Keratinocyte (primary cell): ENCODE data around the gene FBXO34. TPM values are rescaled to one million over a fixed set of nuclear protein-coding genes. Genes with fewer than 3 reads are reported as not detected.

ENCODE experiments used
- DNase-seq: peaks from one replicate; pipeline ENCODE4 v3.0.0-alpha.2; 2011; ENCODE audit warnings: low read depth, missing footprints, low spot score
- FAIRE-seq: peaks from 2 replicates; lab custom pipeline; 2011; peaks lifted over from hg19 to GRCh38; lab: Jason Lieb, UNC
- H2AFZ ChIP-seq: 2 replicates; pipeline ENCODE4 v1.6.0; 2012; ENCODE audit warnings: low read length, control low read depth, inconsistent platforms; ENCODE audit not compliant: control insufficient read depth
- H3K27ac ChIP-seq: 2 replicates; pipeline ENCODE4 v1.5.1; 2011; ENCODE audit warnings: low read length; ENCODE audit not compliant: control insufficient read depth, insufficient read depth
- H3K27me3 ChIP-seq: 3 replicates; pipeline ENCODE4 v1.6.0; 2011; ENCODE audit warnings: low read length; ENCODE audit not compliant: control insufficient read depth, insufficient read depth; ENCODE audit errors: extremely low read depth
- H3K36me3 ChIP-seq, 2 experiments: 2 replicates in 1 of 2; 3 replicates in 1 of 2; pipeline ENCODE4 v1.5.1; 2011; ENCODE audit warnings: low read length in 2 of 2, mild to moderate bottlenecking in 1 of 2; ENCODE audit not compliant: control insufficient read depth in 2 of 2, insufficient read depth in 2 of 2; ENCODE audit errors: extremely low read depth in 1 of 2
- H3K4me1 ChIP-seq: 3 replicates; pipeline ENCODE4 v1.5.1; 2011; ENCODE audit warnings: low read length; ENCODE audit not compliant: control insufficient read depth, insufficient read depth; ENCODE audit errors: extremely low read depth
- H3K4me2 ChIP-seq: 3 replicates; pipeline ENCODE4 v1.6.0; 2011; ENCODE audit warnings: low read depth, low read length; ENCODE audit not compliant: control insufficient read depth, insufficient read depth; ENCODE audit errors: extremely low read depth
- H3K4me3 ChIP-seq, 3 experiments: fragments of 200-600 bp in 1 of 3; sonication (generic) in 1 of 3; 2 replicates in 2 of 3; 3 replicates in 1 of 3; pipeline ENCODE4 v1.5.1; 2011 to 2016; ENCODE audit warnings: low read length in 3 of 3, mild to moderate bottlenecking in 3 of 3, control low read depth in 2 of 3, inconsistent platforms in 1 of 3, low read depth in 1 of 3, mixed read lengths in 1 of 3, mixed run types in 1 of 3, moderate library complexity in 1 of 3; ENCODE audit not compliant: control insufficient read depth in 2 of 3, insufficient read depth in 2 of 3; ENCODE audit errors: extremely low read depth in 1 of 3
- H3K79me2 ChIP-seq: 2 replicates; pipeline ENCODE4 v1.6.0; 2012; ENCODE audit warnings: low read length; ENCODE audit not compliant: control insufficient read depth, insufficient read depth
- H3K9ac ChIP-seq: 3 replicates; pipeline ENCODE4 v1.6.0; 2011; ENCODE audit warnings: low read length; ENCODE audit not compliant: control insufficient read depth, insufficient read depth; ENCODE audit errors: extremely low read depth
- H3K9me1 ChIP-seq: 3 replicates; pipeline ENCODE4 v1.6.0; 2011; ENCODE audit warnings: low read length; ENCODE audit not compliant: control insufficient read depth, insufficient read depth; ENCODE audit errors: extremely low read depth
- H3K9me3 ChIP-seq: 2 replicates; pipeline ENCODE4 v1.5.1; 2012; ENCODE audit warnings: low read depth, low read length; ENCODE audit not compliant: control insufficient read depth
- H4K20me1 ChIP-seq: 3 replicates; pipeline ENCODE4 v1.6.0; 2011; ENCODE audit warnings: low read length; ENCODE audit not compliant: control insufficient read depth, insufficient read depth; ENCODE audit errors: extremely low read depth
- CTCF ChIP-seq, 3 experiments: IDR thresholded peaks in 1 of 3; conservative IDR thresholded peaks in 1 of 3; optimal IDR thresholded peaks in 1 of 3; 2 replicates in 2 of 3; 3 replicates in 1 of 3; pipeline versions ENCODE3 to v1.5.1; 2011; ENCODE audit warnings: low read length in 3 of 3, mild to moderate bottlenecking in 3 of 3, moderate library complexity in 2 of 3, control low read depth in 1 of 3, inconsistent platforms in 1 of 3; ENCODE audit not compliant: insufficient read depth in 2 of 3; ENCODE audit errors: extremely low read depth in 1 of 3
- EZH2 ChIP-seq: IDR thresholded peaks from one replicate; pipeline ENCODE4 v1.6.1; 2012; ENCODE audit warnings: inconsistent platforms, mild to moderate bottlenecking, low read length, moderate library complexity
- dilution Hi-C: fragments of 300-500 bp; cut with MboI; formaldehyde crosslinking; loops from one replicate; pipeline ENCODE4 v1.7.0; 2020; ENCODE audit warnings: low sequenced_read_pairs; ENCODE audit not compliant: extremely low pct_ligation_motif_present
- polyA plus RNA-seq, 5 experiments: library from polyadenylated mRNA; depleted of rRNA in 3 of 5; stranded (reverse) in 3 of 5; stranded (forward) in 1 of 5; unstranded in 1 of 5; fragments of >200 nt; gene quantifications; 1 replicate in 1 of 5; 2 replicates in 3 of 5; 3 replicates in 1 of 5; pipeline versions ENCODE4 v1.2.1 to v1.2.3, GENCODE V29; 2011 to 2012; ENCODE audit warnings: missing spikeins in 2 of 5, low read depth in 1 of 5, low replicate concordance in 1 of 5

FBXO34 gene
- polyA plus RNA-seq, 1 donor (not counting 4 experiments of a cell fraction or from before 2014, with no cell fraction given): 18.0 TPM

GRCh38 chr14:55223364-55223763 lies 47.9 kb upstream of the FBXO34 start:
- TF ChIP-seq CTCF (optimal IDR thresholded peaks at IDR 0.05 in 1 of 3, IDR thresholded peaks at IDR 0.05 in 1 of 3, conservative IDR thresholded peaks at IDR 0.05 in 1 of 3; ENCODE audit: extremely low read depth in 1 of 3, insufficient read depth in 2 of 3, low read length in 3 of 3): no peak
- no peaks in the 10 kb centered on the region for H3K36me3 ChIP-seq
- dilution Hi-C loops: no loop called here
- no peaks in the 10 kb centered on the region for H3K9me1 ChIP-seq
- no peaks in the 10 kb centered on the region for H4K20me1 ChIP-seq
- no peaks in the 10 kb centered on the region for H3K79me2 ChIP-seq
- H3K27me3 ChIP-seq: no peaks in the 10 kb centered on the region
- DNase-seq (no peak), FAIRE-seq (no peak)
- no peak overlapping the region for H3K4me3 ChIP-seq
- H3K4me2 ChIP-seq: no peak overlapping the region
- no peak overlapping the region for H3K9ac ChIP-seq
- peaks cover 20% of the 10 kb centered on the region for H3K4me1 ChIP-seq
- no peak overlapping the region for H2AFZ ChIP-seq
- H3K27ac ChIP-seq: no peak overlapping the region
- no peaks in the 10 kb centered on the region for H3K9me3 ChIP-seq

GRCh38 chr14:55228261-55228660 lies 43.0 kb upstream of the FBXO34 start:
- no peak overlapping the region for H3K4me2 ChIP-seq
- no peak for TF ChIP-seq EZH2
- no peak for TF ChIP-seq CTCF (optimal IDR thresholded peaks at IDR 0.05 in 1 of 3, IDR thresholded peaks at IDR 0.05 in 1 of 3, conservative IDR thresholded peaks at IDR 0.05 in 1 of 3; ENCODE audit: extremely low read depth in 1 of 3, insufficient read depth in 2 of 3, low read length in 3 of 3)
- H3K27ac ChIP-seq: no peak overlapping the region
- H3K4me3 ChIP-seq: no peak overlapping the region
- no peaks in the 10 kb centered on the region for H3K9me3 ChIP-seq
- no peak overlapping the region for H2AFZ ChIP-seq
- dilution Hi-C loops: no loop called here
- DNase-seq (no peak), FAIRE-seq (no peak)
- no peaks in the 10 kb centered on the region for H3K79me2 ChIP-seq
- no peaks in the 10 kb centered on the region for H3K36me3 ChIP-seq
- no peaks in the 10 kb centered on the region for H3K9me1 ChIP-seq
- no peaks in the 10 kb centered on the region for H4K20me1 ChIP-seq
- H3K4me1 ChIP-seq: no peaks in the 10 kb centered on the region
- no peak overlapping the region for H3K9ac ChIP-seq
- H3K27me3 ChIP-seq: peaks cover 9% of the 10 kb centered on the region
